Measurements from ENCODE around the gene ADGRF5. TPM values are rescaled to one million over a fixed set of nuclear protein-coding genes. Genes with fewer than 3 reads are reported as not detected.

Gene ADGRF5
- total and polyA plus RNA-seq, 2 donors (not counting 3 experiments of a cell fraction or from before 2014, with no cell fraction given), result 26.3 to 50.0 TPM

DNA sequence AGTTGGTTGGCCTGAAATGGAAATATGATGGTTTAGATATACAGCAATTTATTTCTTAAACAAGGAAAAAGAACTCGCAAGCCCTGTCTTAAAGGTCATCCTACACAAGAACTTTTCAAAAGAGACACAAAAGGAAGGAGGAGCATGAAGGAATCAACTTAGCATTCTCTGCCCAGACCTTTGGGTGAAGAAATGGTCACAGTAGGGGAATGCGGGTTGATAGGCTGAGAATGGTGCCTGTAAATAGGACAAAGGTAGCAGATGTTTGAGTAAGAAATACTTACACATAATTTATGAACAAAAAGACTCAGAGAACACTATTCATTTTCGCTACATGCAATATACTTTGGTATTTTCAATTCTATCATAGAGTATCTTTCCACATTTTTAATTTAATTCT lies 15.0 kb downstream of the ADGRF5 start:
- intact Hi-C loops (cut with micrococcal nuclease), result no loop called here
- POLR2A ChIA-PET, result no interaction called here

More for the DNA sequence above, 15.0 kb downstream of the ADGRF5 start:
- DNase-seq (ENCODE audit: low read depth, low spot score) (no peak), FAIRE-seq (no peak)
- Histone ChIP-seq H3K79me2 (ENCODE audit: control insufficient read depth, insufficient read depth, low read length) (no peaks in the 10 kb centered on the region), H3K9me3 (replicated peaks; ENCODE audit: control insufficient read depth, insufficient read depth, low read length) (no peaks in the 10 kb centered on the region), H3K27ac (ENCODE audit: insufficient read depth, low read depth, low read length) (no peak overlapping the region), H3K4me1 (ENCODE audit: control insufficient read depth, extremely low read depth, insufficient read depth, low read length) (peaks cover 47% of the 10 kb centered on the region), H3K9ac (replicated peaks; ENCODE audit: extremely low read depth, insufficient read depth, low read length) (no peak overlapping the region), H3K4me2 (ENCODE audit: insufficient read depth, low read length) (no peak overlapping the region), H3K4me3 (replicated peaks in 1 of 3; ENCODE audit: insufficient read depth in 1 of 3, low read depth in 1 of 3, low read length in 3 of 3) (no peak overlapping the region), H3K9me1 (replicated peaks; ENCODE audit: control insufficient read depth, extremely low read depth, insufficient read depth, low read length) (no peaks in the 10 kb centered on the region), H3K36me3 (ENCODE audit: control insufficient read depth in 2 of 2, extremely low read depth in 1 of 2, insufficient read depth in 2 of 2, low read length in 2 of 2) (no peaks in the 10 kb centered on the region), H2AFZ (ENCODE audit: low read depth, low read length) (no peak overlapping the region), H4K20me1 (replicated peaks; ENCODE audit: control insufficient read depth, extremely low read depth, insufficient read depth, low read length) (no peaks in the 10 kb centered on the region), H3K27me3 (ENCODE audit: control insufficient read depth in 2 of 2, insufficient read depth in 2 of 2, low read length in 2 of 2) (no peaks in the 10 kb centered on the region)
- CTCF ChIA-PET, result no interaction called here
- no TSS peak for BruUV-seq (replicated peaks)
- TF ChIP-seq POLR2AphosphoS5 (IDR thresholded peaks at IDR 0.05; ENCODE audit: insufficient read depth, low read depth, low read length), result no peak
- TF ChIP-seq EZH2 (IDR thresholded peaks at IDR 0.05; ENCODE audit: borderline replicate concordance, low read depth, low read length, severe bottlenecking), result no peak
- TF ChIP-seq JUN (IDR thresholded peaks at IDR 0.05; ENCODE audit: borderline replicate concordance, insufficient read depth, insufficient read length, low read depth), result no peak
- TF ChIP-seq CTCF (IDR thresholded peaks at IDR 0.05; ENCODE audit: extremely low read depth in 1 of 2, insufficient read depth in 1 of 2, low read depth in 1 of 2, low read length in 2 of 2), result no peak
- TF ChIP-seq MAX (IDR thresholded peaks at IDR 0.05; ENCODE audit: insufficient read depth, insufficient read length), result no peak
- dilution Hi-C loops (cut with MboI; ENCODE audit: extremely low pct_ligation_motif_present, low sequenced_read_pairs), result no loop called here
